ENCODE data around the gene BLNK.
A peak's percentile ranks its signal among the peaks of the same experiment; 100 is the strongest.

BLNK gene

GRCh38 chr10:96311180-96311715 is 39.9 kb upstream of the BLNK start:
- POLR2A ChIA-PET: no interaction called here
- CTCF ChIA-PET: interaction anchor here (0.7 to 1.5 kb wide), 2 partner anchors 26 to 85 kb away, joined by 3 read pairs; no protein-coding TSS in a partner anchor
- H3K27ac ChIP-seq (ENCODE audit: extremely low read depth, low read depth, low read length): no peak overlapping the region

DNA sequence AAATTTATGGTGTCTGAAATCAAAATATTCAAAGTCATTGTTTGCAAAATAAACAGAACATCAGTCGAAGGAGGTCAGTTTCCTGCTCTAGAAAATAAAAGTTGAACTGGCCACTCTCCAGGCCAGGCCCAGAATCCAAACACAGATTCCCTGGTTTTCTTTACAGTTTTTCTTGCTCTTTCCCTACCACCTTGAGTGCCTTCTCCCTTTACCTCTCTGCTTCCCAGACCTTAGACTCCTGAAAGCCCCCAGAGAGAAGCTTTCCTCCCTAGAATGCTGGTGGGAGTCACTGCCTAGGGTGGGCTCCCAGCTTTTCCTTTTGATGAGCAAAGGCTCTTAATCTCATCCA is 38.9 kb upstream of the BLNK start:
- no peak overlapping the region for H3K27ac ChIP-seq (ENCODE audit: extremely low read depth, low read depth, low read length)
- H3K4me3 ChIP-seq (ENCODE audit: low read depth, low read length): no peak overlapping the region
- H3K9me3 ChIP-seq (ENCODE audit: control insufficient read depth, insufficient read depth, low read depth, low read length): no peaks in the 10 kb centered on the region
- no peaks in the 10 kb centered on the region for H3K36me3 ChIP-seq (ENCODE audit: control insufficient read depth in 2 of 2, insufficient read depth in 1 of 2, low read length in 2 of 2)
- no peaks in the 10 kb centered on the region for H3K4me1 ChIP-seq (ENCODE audit: control insufficient read depth, insufficient read depth, low read length)
- CTCF ChIA-PET: interaction anchor here (0.7 to 1.5 kb wide), 4 partner anchors 16 to 81 kb away, joined by 3 to 5 read pairs (median 4); no protein-coding TSS in a partner anchor
- TF ChIP-seq RBAK (tag by site-specific recombination; IDR thresholded peaks at IDR 0.05) (no peak), ZNF341 (tag by site-specific recombination; IDR thresholded peaks at IDR 0.05; ENCODE audit: low read depth) (no peak), ZNF248 (tag by site-specific recombination; IDR thresholded peaks at IDR 0.05) (no peak), ZBTB20 (tag by site-specific recombination; IDR thresholded peaks at IDR 0.05) (peak; percentile 55; the same call in 1 of the 2 replicates), ZNF629 (tag by site-specific recombination; IDR thresholded peaks at IDR 0.05) (no peak), ZNF571 (tag by site-specific recombination; IDR thresholded peaks at IDR 0.05) (no peak), ZNF747 (tag by site-specific recombination; IDR thresholded peaks at IDR 0.05) (no peak), MYNN (tag by site-specific recombination; IDR thresholded peaks at IDR 0.05; ENCODE audit: borderline replicate concordance) (no peak), ZNF335 (tag by site-specific recombination; conservative IDR thresholded peaks at IDR 0.05) (0 out of 2 replicates have a peak, but pooled peaks have one; percentile 19), ZNF362 (tag by site-specific recombination; IDR thresholded peaks at IDR 0.05) (no peak)
- POLR2A ChIA-PET: no interaction called here

More at GRCh38 chr10:96311180-96311715, 39.9 kb upstream of the BLNK start:
- H3K36me3 ChIP-seq (ENCODE audit: control insufficient read depth in 2 of 2, insufficient read depth in 1 of 2, low read length in 2 of 2): no peaks in the 10 kb centered on the region
- H3K4me3 ChIP-seq (ENCODE audit: low read depth, low read length): no peak overlapping the region
- TF ChIP-seq ZNF555 (tag by site-specific recombination; conservative IDR thresholded peaks at IDR 0.05) (no peak), ZNF169 (tag by site-specific recombination; IDR thresholded peaks at IDR 0.05) (no peak), ZNF114 (tag by site-specific recombination; IDR thresholded peaks at IDR 0.05) (no peak), OVOL3 (tag by site-specific recombination; IDR thresholded peaks at IDR 0.05) (no peak), ZNF610 (tag by site-specific recombination; IDR thresholded peaks at IDR 0.05; ENCODE audit: borderline replicate concordance) (no peak), KLF8 (tag by site-specific recombination; IDR thresholded peaks at IDR 0.05) (no peak), SCRT1 (tag by site-specific recombination; IDR thresholded peaks at IDR 0.05; ENCODE audit: borderline replicate concordance) (no peak), ZNF529 (tag by site-specific recombination; IDR thresholded peaks at IDR 0.05; ENCODE audit: insufficient replicate concordance) (no peak), ZNF311 (tag by site-specific recombination; IDR thresholded peaks at IDR 0.05; ENCODE audit: borderline replicate concordance) (no peak), KLF17 (tag by site-specific recombination; IDR thresholded peaks at IDR 0.05) (no peak), MYNN (tag by site-specific recombination; IDR thresholded peaks at IDR 0.05; ENCODE audit: borderline replicate concordance) (no peak), ZNF670 (tag by site-specific recombination; IDR thresholded peaks at IDR 0.05; ENCODE audit: low read depth) (no peak), ZNF843 (tag by site-specific recombination; IDR thresholded peaks at IDR 0.05) (no peak), ZNF223 (tag by site-specific recombination; IDR thresholded peaks at IDR 0.05) (no peak), ZBTB44 (tag by site-specific recombination; IDR thresholded peaks at IDR 0.05) (no peak)
- no peaks in the 10 kb centered on the region for H3K9me3 ChIP-seq (ENCODE audit: control insufficient read depth, insufficient read depth, low read depth, low read length)
- H3K4me1 ChIP-seq (ENCODE audit: control insufficient read depth, insufficient read depth, low read length): no peaks in the 10 kb centered on the region

All from HEK293 (cell line).